Muscle layer of duodenum (tissue), 2 donors: Measurements from ENCODE around the gene BTF3.
"Not testable (repeated sequence)": the region's sequence is repeated elsewhere in the genome, so short reads cannot be mapped to it uniquely, and the experiment has no call there.

Experiments used
- H3K27ac ChIP-seq: one replicate; pipeline ENCODE4 v1.7.0; 2013; ENCODE audit warnings: mild to moderate bottlenecking, low read length
- H3K27me3 ChIP-seq: one replicate; pipeline ENCODE4 v1.7.0; 2013; ENCODE audit warnings: low read depth, mild to moderate bottlenecking, control low read depth, low read length
- H3K36me3 ChIP-seq, 2 donors: one replicate each; pipeline ENCODE4 v1.7.0; 2013; ENCODE audit warnings: low read length in 2 of 2, control low read depth in 1 of 2, mild to moderate bottlenecking in 1 of 2; ENCODE audit not compliant: insufficient read depth in 2 of 2, control insufficient read depth in 1 of 2
- H3K4me1 ChIP-seq, 2 donors: one replicate each; pipeline ENCODE4 v1.7.0; 2013; ENCODE audit warnings: low read length in 2 of 2, mild to moderate bottlenecking in 2 of 2, control low read depth in 1 of 2, moderate library complexity in 1 of 2; ENCODE audit not compliant: insufficient read depth in 2 of 2, control insufficient read depth in 1 of 2
- H3K4me3 ChIP-seq, 2 donors: one replicate each; pipeline ENCODE4 v1.7.0; 2013; ENCODE audit warnings: low read length in 2 of 2, low read depth in 1 of 2, mild to moderate bottlenecking in 1 of 2
- H3K9me3 ChIP-seq, 2 donors: one replicate each; pipeline ENCODE4 v1.7.0; 2013; ENCODE audit warnings: low read length in 2 of 2, control low read depth in 1 of 2, mild to moderate bottlenecking in 1 of 2; ENCODE audit not compliant: control insufficient read depth in 1 of 2
- donor health status: healthy.

Gene BTF3

GRCh38 chr5:73501406-73501805, 3.2 kb downstream of the BTF3 start:
- H3K27me3 ChIP-seq: no peaks in the 10 kb centered on the region
- H3K4me1 ChIP-seq: peaks cover 12 to 21% of the 10 kb centered on the region in 2 donors
- H3K4me3 ChIP-seq: no peak overlapping the region
- no peaks in the 10 kb centered on the region for H3K9me3 ChIP-seq
- H3K36me3 ChIP-seq: peaks cover 49 to 51% of the 10 kb centered on the region in 2 donors
- no peak overlapping the region for H3K27ac ChIP-seq

DNA sequence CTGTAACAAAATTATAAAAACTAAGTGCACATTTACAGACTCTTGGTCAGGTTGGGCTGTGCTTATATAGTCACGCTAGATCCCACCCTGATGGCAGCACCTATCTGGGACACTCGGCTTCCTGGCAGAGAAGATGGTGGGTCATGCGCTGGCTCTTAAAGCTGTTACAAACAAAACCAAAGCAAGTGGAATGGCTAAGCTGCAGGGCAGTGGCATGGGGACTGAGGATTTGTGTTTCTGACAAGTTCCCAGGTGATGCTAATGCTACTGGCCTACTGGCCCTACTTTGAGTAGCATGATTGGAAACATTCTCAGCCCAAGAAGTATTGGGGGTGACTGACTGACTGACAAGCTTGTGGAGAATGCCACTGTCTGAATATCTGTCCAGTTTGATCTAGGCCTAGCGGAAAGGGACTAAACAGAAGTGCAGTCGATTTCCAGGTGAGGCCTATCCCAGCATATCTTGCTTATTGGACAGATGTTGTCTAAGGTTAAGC, 8.3 kb downstream of the BTF3 start:
- no peaks in the 10 kb centered on the region for H3K27me3 ChIP-seq
- H3K36me3 ChIP-seq: peaks cover 44% of the 10 kb centered on the region in 2 donors
- no peaks in the 10 kb centered on the region for H3K9me3 ChIP-seq
- no peak overlapping the region for H3K4me3 ChIP-seq
- H3K4me1 ChIP-seq: no peaks in the 10 kb centered on the region
- H3K27ac ChIP-seq: no peak overlapping the region

- peaks cover 42 to 43% of the 10 kb centered on the region in 2 donors for H3K36me3 ChIP-seq
Measured at GRCh38 chr5:73507062-73507461, 8.8 kb downstream of the BTF3 start.

GRCh38 chr5:73508521-73508920, 10.3 kb downstream of the BTF3 start:
- H3K4me3 ChIP-seq, H3K9me3 ChIP-seq, H3K4me1 ChIP-seq, H3K27me3 ChIP-seq, H3K27ac ChIP-seq: not testable (repeated sequence)
- H3K36me3 ChIP-seq: peaks cover 28 to 29% of the 10 kb centered on the region in 2 donors

More at GRCh38 chr5:73507062-73507461, 8.8 kb downstream of the BTF3 start:
- H3K27ac ChIP-seq: no peak overlapping the region
- H3K4me3 ChIP-seq: no peak overlapping the region
- H3K9me3 ChIP-seq: no peaks in the 10 kb centered on the region
- no peaks in the 10 kb centered on the region for H3K4me1 ChIP-seq
- no peaks in the 10 kb centered on the region for H3K27me3 ChIP-seq

- H3K27ac ChIP-seq: no peak overlapping the region
- H3K9me3 ChIP-seq: no peaks in the 10 kb centered on the region
- no peaks in the 10 kb centered on the region for H3K27me3 ChIP-seq
- H3K36me3 ChIP-seq: no peaks in the 10 kb centered on the region
- no peaks in the 10 kb centered on the region for H3K4me1 ChIP-seq
- H3K4me3 ChIP-seq: no peak overlapping the region
Measured at GRCh38 chr5:73513996-73514395, 15.8 kb downstream of the BTF3 start.

DNA sequence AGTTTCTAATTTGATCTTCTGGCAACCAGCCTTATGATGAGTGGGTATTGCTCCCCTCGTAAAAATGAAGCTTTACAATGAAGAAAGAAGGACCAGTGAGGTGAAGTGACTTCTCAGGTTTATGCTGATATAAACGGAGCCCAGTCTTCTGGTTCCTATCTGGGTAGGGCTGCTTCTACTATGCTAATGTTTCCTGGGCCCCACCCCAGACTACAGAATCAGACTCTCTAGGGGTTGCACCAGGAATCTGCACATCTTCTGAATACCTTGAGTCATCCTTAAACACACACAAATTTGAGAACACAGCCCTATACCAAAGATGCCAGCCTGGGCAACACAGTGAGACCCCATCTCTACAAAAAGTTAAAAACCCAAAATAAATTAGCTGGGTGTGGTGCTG, 16.2 kb downstream of the BTF3 start:
- Histone ChIP-seq H3K9me3 (no peaks in the 10 kb centered on the region), H3K4me3 (no peak overlapping the region), H3K36me3 (no peaks in the 10 kb centered on the region), H3K27ac (no peak overlapping the region), H3K4me1 (no peaks in the 10 kb centered on the region), H3K27me3 (no peaks in the 10 kb centered on the region)

GRCh38 chr5:73515232-73515631, 17.0 kb downstream of the BTF3 start:
- H3K27ac ChIP-seq: no peak overlapping the region
- no peaks in the 10 kb centered on the region for H3K27me3 ChIP-seq
- no peak overlapping the region for H3K4me3 ChIP-seq
- no peaks in the 10 kb centered on the region for H3K36me3 ChIP-seq
- H3K9me3 ChIP-seq: no peaks in the 10 kb centered on the region
- no peaks in the 10 kb centered on the region for H3K4me1 ChIP-seq

DNA sequence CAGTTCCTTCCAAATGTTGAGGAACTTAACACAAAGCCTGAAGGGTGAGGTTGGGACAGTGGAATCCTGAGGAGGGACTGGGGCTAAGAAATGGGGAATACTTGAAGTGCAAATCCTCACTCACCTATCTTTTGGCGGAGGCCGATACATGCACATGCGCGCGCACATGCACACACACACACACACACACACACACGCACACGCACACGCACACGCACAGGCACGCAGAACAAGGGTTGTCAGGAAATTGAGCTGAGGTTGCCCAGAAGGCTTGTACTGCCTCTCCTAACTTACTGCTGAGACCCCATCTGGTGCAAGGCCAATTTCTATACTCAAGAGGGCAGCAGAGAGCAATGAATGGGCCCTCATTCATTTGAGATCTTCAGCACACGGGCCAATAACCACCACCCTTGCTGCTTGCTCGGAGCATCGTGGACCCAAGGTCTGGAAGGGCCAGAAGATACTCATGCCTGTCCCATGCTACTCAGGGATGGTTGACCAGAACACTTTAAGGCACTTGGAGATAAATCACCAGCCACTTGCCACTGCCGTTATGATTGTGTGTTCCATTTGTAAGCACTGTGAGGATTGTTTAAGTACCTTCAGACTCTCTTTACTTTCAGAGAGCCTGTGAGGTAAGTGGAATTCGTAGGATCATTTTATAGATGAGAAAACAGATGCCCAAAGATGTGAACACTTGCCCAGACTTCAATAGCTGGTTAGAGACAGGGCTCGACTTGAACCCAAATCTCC, 21.5 kb downstream of the BTF3 start:
- Histone ChIP-seq H3K9me3 (no peaks in the 10 kb centered on the region), H3K4me3 (no peak overlapping the region), H3K4me1 (no peaks in the 10 kb centered on the region), H3K27ac (no peak overlapping the region), H3K36me3 (no peaks in the 10 kb centered on the region), H3K27me3 (no peaks in the 10 kb centered on the region)

GRCh38 chr5:73522989-73523388, 24.7 kb downstream of the BTF3 start:
- no peaks in the 10 kb centered on the region for H3K4me1 ChIP-seq
- H3K9me3 ChIP-seq: no peaks in the 10 kb centered on the region
- H3K36me3 ChIP-seq: no peaks in the 10 kb centered on the region
- H3K4me3 ChIP-seq: no peak overlapping the region
- no peaks in the 10 kb centered on the region for H3K27me3 ChIP-seq
- H3K27ac ChIP-seq: no peak overlapping the region

- Histone ChIP-seq H3K27me3 (no peaks in the 10 kb centered on the region), H3K4me1 (no peaks in the 10 kb centered on the region)
Measured at GRCh38 chr5:73523861-73524260, 25.6 kb downstream of the BTF3 start.

GRCh38 chr5:73525606-73526203, 27.5 kb downstream of the BTF3 start:
- H3K9me3 ChIP-seq: no peaks in the 10 kb centered on the region
- H3K4me1 ChIP-seq: no peaks in the 10 kb centered on the region
- no peaks in the 10 kb centered on the region for H3K27me3 ChIP-seq
- no peak overlapping the region for H3K4me3 ChIP-seq
- H3K36me3 ChIP-seq: no peaks in the 10 kb centered on the region
- no peak overlapping the region for H3K27ac ChIP-seq

More at GRCh38 chr5:73523861-73524260, 25.6 kb downstream of the BTF3 start:
- H3K27ac ChIP-seq: no peak overlapping the region
- no peaks in the 10 kb centered on the region for H3K9me3 ChIP-seq
- no peak overlapping the region for H3K4me3 ChIP-seq
- no peaks in the 10 kb centered on the region for H3K36me3 ChIP-seq
